HL-60 (cell line): ENCODE data around the gene ST8SIA4.

Experiments
- CTCF ChIP-seq: IDR thresholded peaks from one replicate; pipeline ENCODE4 v1.5.1; 2011; ENCODE audit warnings: low read length, control low read depth, inconsistent platforms; ENCODE audit not compliant: insufficient read depth
- GABPA ChIP-seq: IDR thresholded peaks from 2 replicates; pipeline ENCODE4 v1.6.1; 2012; ENCODE audit warnings: low read depth
- REST ChIP-seq: IDR thresholded peaks from 2 replicates; pipeline ENCODE4 v1.6.1; 2012; ENCODE audit warnings: low read depth; ENCODE audit not compliant: insufficient replicate concordance
- SPI1 ChIP-seq: IDR thresholded peaks from 2 replicates; pipeline ENCODE4 v1.6.1; 2012; ENCODE audit warnings: low read depth, mild to moderate bottlenecking, borderline replicate concordance

GRCh38 chr5:100758306-100758705 is 144.8 kb downstream of the ST8SIA4 start:
- TF ChIP-seq CTCF (no peak), REST (no peak), SPI1 (no peak), GABPA (no peak)
